Endothelial cell (in vitro differentiated cells): Measurements from ENCODE around the gene LDHB. TPM values are rescaled to one million over a fixed set of nuclear protein-coding genes. Genes with fewer than 3 reads are reported as not detected.
"Not testable (repeated sequence)": the region's sequence is repeated elsewhere in the genome, so short reads cannot be mapped to it uniquely, and the experiment has no call there.

Experiments used
- DNase-seq: peaks from one replicate; pipeline ENCODE4 v3.0.0; 2021; ENCODE audit warnings: low spot score
- H3K27ac Mint-ChIP-seq: one replicate; pipeline ENCODE4 v1.8.0; 2021; ENCODE audit warnings: mixed read lengths, inconsistent platforms; ENCODE audit not compliant: unreplicated experiment
- H3K27me3 Mint-ChIP-seq: one replicate; pipeline ENCODE4 v1.8.0; 2021; ENCODE audit warnings: mild to moderate bottlenecking, moderate library complexity, mixed read lengths, inconsistent platforms; ENCODE audit not compliant: unreplicated experiment
- H3K36me3 Mint-ChIP-seq: one replicate; pipeline ENCODE4 v1.8.0; 2021; ENCODE audit warnings: mild to moderate bottlenecking, low read depth, mixed read lengths, inconsistent platforms; ENCODE audit not compliant: unreplicated experiment
- H3K4me1 Mint-ChIP-seq: one replicate; pipeline ENCODE4 v1.8.0; 2021; ENCODE audit warnings: mild to moderate bottlenecking, mixed read lengths, inconsistent platforms; ENCODE audit not compliant: unreplicated experiment
- H3K4me3 Mint-ChIP-seq: one replicate; pipeline ENCODE4 v1.8.0; 2021; ENCODE audit warnings: mild to moderate bottlenecking, mixed read lengths, inconsistent platforms; ENCODE audit not compliant: unreplicated experiment
- H3K9me3 Mint-ChIP-seq: one replicate; pipeline ENCODE4 v1.8.0; 2021; ENCODE audit warnings: mixed read lengths, inconsistent platforms; ENCODE audit not compliant: unreplicated experiment
- total RNA-seq: library from RNA; stranded (reverse); fragmentation: NEBNext Ultra II Directional; extraction: Animal tissue kit (Norgen Biotek cat#: 25700); gene quantifications from one replicate; pipeline ENCODE4 v1.2.1, GENCODE V29; 2021; ENCODE audit not compliant: unreplicated experiment
- TF ChIP-seq, protein P1 (sequence below): fragments of 200-600 bp; sonication (generic); IDR thresholded peaks from one replicate; pipeline ENCODE4 v1.5.0; 2021; ENCODE audit warnings: antibody characterized with exemption; ENCODE audit not compliant: unreplicated experiment

LDHB gene
- total RNA-seq, 1 donor from 2014 or later, result 506 TPM

DNA sequence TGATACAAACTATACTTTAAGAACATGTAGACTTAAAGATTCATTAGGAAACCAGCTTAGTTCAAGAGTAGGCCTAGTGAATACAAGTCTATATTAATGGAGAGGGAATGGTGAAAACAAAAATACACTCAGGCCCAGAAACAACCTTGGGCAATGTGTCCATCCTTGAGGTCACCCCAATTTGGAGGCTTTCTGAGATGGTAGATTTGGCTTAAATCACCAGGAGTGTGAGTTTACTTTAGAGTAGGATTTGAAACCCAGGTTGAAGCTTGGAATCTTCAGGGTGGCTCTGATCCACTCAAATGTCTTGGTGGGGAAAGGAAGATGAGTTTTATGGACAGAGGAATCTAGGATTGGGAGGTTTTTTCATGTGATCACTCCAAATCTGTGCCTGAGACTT, 10.5 kb downstream of the LDHB start:
- TF ChIP-seq, protein P1, sequence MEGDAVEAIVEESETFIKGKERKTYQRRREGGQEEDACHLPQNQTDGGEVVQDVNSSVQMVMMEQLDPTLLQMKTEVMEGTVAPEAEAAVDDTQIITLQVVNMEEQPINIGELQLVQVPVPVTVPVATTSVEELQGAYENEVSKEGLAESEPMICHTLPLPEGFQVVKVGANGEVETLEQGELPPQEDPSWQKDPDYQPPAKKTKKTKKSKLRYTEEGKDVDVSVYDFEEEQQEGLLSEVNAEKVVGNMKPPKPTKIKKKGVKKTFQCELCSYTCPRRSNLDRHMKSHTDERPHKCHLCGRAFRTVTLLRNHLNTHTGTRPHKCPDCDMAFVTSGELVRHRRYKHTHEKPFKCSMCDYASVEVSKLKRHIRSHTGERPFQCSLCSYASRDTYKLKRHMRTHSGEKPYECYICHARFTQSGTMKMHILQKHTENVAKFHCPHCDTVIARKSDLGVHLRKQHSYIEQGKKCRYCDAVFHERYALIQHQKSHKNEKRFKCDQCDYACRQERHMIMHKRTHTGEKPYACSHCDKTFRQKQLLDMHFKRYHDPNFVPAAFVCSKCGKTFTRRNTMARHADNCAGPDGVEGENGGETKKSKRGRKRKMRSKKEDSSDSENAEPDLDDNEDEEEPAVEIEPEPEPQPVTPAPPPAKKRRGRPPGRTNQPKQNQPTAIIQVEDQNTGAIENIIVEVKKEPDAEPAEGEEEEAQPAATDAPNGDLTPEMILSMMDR, result no peak
- H3K27ac Mint-ChIP-seq, result no peak overlapping the region
- peaks cover 30% of the 10 kb centered on the region for H3K36me3 Mint-ChIP-seq
- H3K4me3 Mint-ChIP-seq, result no peak overlapping the region
- H3K4me1 Mint-ChIP-seq, result peaks cover 25% of the 10 kb centered on the region
- H3K27me3 Mint-ChIP-seq, result peaks cover 1% of the 10 kb centered on the region
- no peaks in the 10 kb centered on the region for H3K9me3 Mint-ChIP-seq
- DNase-seq, result no peak

- H3K27me3 Mint-ChIP-seq, H3K9me3 Mint-ChIP-seq, H3K4me3 Mint-ChIP-seq, DNase-seq: not testable (repeated sequence)
- Mint-ChIP-seq H3K27ac (peak overlapping the region; percentile 50), H3K4me1 (peaks cover 15% of the 10 kb centered on the region), H3K36me3 (peaks cover 31% of the 10 kb centered on the region)
These were observed 12.6 kb downstream of the LDHB start for GRCh38 chr12:21645041-21645500.

DNA sequence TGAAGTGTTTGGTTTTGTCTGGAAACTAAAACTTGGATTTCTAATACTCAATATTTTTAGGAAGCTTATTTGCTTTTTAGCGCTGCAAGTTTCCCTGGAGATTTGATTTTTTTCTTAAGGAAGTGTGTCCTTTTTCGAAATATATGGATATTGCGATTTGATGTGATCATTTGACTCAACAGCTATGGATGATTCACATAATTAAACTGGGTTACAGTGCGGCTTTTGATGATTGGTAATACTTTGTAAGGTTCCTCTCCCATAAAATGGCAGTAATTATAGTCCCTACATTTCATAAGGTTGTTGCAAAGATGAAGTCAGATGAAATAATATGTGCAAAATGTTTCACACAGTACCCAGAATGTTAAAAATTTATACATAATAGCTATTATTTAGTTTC, 13.1 kb downstream of the LDHB start:
- TF ChIP-seq, protein P1, result no peak
- Mint-ChIP-seq H3K4me3 (no peak overlapping the region), H3K27me3 (peaks cover 1% of the 10 kb centered on the region), H3K4me1 (peaks cover 15% of the 10 kb centered on the region), H3K36me3 (peaks cover 31% of the 10 kb centered on the region), H3K27ac (no peak overlapping the region), H3K9me3 (no peaks in the 10 kb centered on the region)
- no peak for DNase-seq

DNA sequence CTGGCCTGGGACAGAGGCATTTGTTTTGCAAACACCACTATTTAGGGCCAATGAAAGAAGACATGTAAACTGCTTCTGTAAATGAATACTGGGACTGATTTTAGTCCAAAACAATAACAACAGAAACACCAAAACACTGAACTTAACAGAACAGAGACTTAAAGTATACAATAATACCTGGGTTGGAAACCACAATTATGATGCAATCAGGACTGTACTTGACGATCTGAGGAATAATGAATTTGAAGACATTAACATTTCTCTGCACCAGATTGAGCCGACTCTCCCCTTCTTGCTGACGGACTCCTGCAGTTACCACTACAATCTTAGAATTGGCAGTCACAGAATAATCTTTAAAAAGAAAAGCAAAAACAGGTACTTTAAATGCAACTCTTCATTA, 13.9 kb downstream of the LDHB start:
- H3K9me3 Mint-ChIP-seq, result no peaks in the 10 kb centered on the region
- TF ChIP-seq, protein P1, result no peak
- DNase-seq, result no peak
- no peak overlapping the region for H3K4me3 Mint-ChIP-seq
- H3K4me1 Mint-ChIP-seq, result peaks cover 11% of the 10 kb centered on the region
- H3K36me3 Mint-ChIP-seq, result peaks cover 31% of the 10 kb centered on the region
- peak overlapping the region; percentile 8 for H3K27ac Mint-ChIP-seq
- H3K27me3 Mint-ChIP-seq, result peaks cover 1% of the 10 kb centered on the region

DNA sequence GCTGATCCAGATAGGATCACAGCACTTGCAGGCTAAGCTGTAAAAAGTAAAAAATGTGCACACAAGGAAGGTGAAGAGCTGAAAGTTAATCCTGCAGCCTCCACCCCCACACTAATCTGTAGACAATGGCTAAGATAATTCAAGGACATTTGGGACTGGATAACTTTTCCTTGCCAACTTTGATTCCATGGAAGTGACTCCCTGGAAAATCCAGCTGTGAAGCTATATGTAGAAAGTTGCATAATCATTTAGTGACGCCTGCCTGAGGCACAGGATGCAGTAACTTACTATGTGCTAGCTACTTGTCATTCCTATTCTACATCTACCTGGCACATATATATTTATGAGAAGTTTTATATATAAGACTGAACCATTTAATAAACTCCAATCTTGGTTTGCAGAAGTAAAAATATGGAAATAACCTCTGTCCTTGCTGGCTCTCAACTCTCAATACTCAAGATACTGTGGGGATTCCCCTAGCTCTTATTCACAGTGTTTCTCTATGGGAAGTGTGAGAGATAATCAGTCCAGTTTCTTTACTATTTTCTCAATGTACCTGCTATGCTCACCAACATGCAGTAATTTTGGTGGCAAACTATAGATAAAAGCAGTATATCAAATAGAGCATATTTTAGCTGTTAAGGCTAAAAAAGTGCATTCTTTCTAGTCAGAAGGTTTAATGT, 14.8 kb downstream of the LDHB start:
- Mint-ChIP-seq H3K27ac (no peak overlapping the region), H3K4me3 (no peak overlapping the region), H3K27me3 (peaks cover 1% of the 10 kb centered on the region), H3K36me3 (peaks cover 32% of the 10 kb centered on the region), H3K4me1 (peaks cover 11% of the 10 kb centered on the region), H3K9me3 (no peaks in the 10 kb centered on the region)
- DNase-seq, result no peak
- TF ChIP-seq, protein P1, result no peak
